DOHH2 (cell line): ENCODE measurements around the gene ANAPC13.

Source experiments
- H3F3A ChIP-seq: fragments of 200-600 bp; sonication (generic), shearing (Covaris generic); 2 replicates; pipeline ENCODE4 v1.6.0; 2016; ENCODE audit warnings: antibody characterized with exemption, mild to moderate bottlenecking; ENCODE audit not compliant: control insufficient read depth, insufficient read depth
- H3K27ac ChIP-seq: fragments of 200-600 bp; sonication (generic); 2 replicates; pipeline ENCODE4 v1.5.1; 2014; ENCODE audit warnings: low read depth, mild to moderate bottlenecking, low read length, moderate library complexity
- H3K27me3 ChIP-seq: fragments of 200-600 bp; sonication (generic); 2 replicates; pipeline ENCODE4 v1.6.1; 2014; ENCODE audit warnings: mild to moderate bottlenecking, low read length, mixed read lengths; ENCODE audit not compliant: control insufficient read depth
- H3K36me3 ChIP-seq: fragments of 200-600 bp; sonication (generic); 2 replicates; pipeline ENCODE4 v1.6.1; 2014; ENCODE audit warnings: mild to moderate bottlenecking, low read length, moderate library complexity, mixed read lengths; ENCODE audit not compliant: control insufficient read depth
- H3K4me1 ChIP-seq: fragments of 200-600 bp; sonication (generic); 2 replicates; pipeline ENCODE4 v1.6.1; 2014; ENCODE audit warnings: mild to moderate bottlenecking, low read length, mixed read lengths; ENCODE audit not compliant: control insufficient read depth
- H3K4me2 ChIP-seq: fragments of 200-600 bp; sonication (generic); 2 replicates; pipeline ENCODE4 v1.6.0; 2014; ENCODE audit warnings: mild to moderate bottlenecking, low read length, moderate library complexity
- H3K4me3 ChIP-seq: fragments of 200-600 bp; sonication (generic); 2 replicates; pipeline ENCODE4 v1.5.1; 2014; ENCODE audit warnings: mild to moderate bottlenecking, low read length, mixed read lengths
- H3K79me2 ChIP-seq: fragments of 200-600 bp; sonication (generic); 2 replicates; pipeline ENCODE4 v1.6.1; 2014; ENCODE audit warnings: mild to moderate bottlenecking, low read length, mixed read lengths; ENCODE audit not compliant: control insufficient read depth
- H3K9me2 ChIP-seq: fragments of 200-600 bp; sonication (generic); replicated peaks from 2 replicates; pipeline ENCODE4 v1.6.1; 2014; ENCODE audit warnings: mild to moderate bottlenecking, low read length, mixed read lengths; ENCODE audit not compliant: control insufficient read depth
- H3K9me3 ChIP-seq: fragments of 200-600 bp; sonication (generic); 2 replicates; pipeline ENCODE4 v1.6.1; 2014; ENCODE audit warnings: antibody characterized with exemption, low read length, mixed read lengths; ENCODE audit not compliant: control insufficient read depth, insufficient read depth
- H4K20me1 ChIP-seq: fragments of 200-600 bp; sonication (generic); 2 replicates; pipeline ENCODE4 v1.6.0; 2014; ENCODE audit warnings: low read depth, mild to moderate bottlenecking, antibody characterized with exemption, low read length, moderate library complexity; ENCODE audit not compliant: control insufficient read depth, insufficient read depth
- CTCF ChIP-seq: fragments of 200-600 bp; sonication (generic); IDR thresholded peaks from one replicate; pipeline ENCODE4 v1.5.1; 2014; ENCODE audit warnings: antibody characterized with exemption, mild to moderate bottlenecking, low read depth, low read length; ENCODE audit not compliant: poor library complexity, severe bottlenecking
- EZH2phosphoT487 ChIP-seq: fragments of 200-600 bp; sonication (generic); IDR thresholded peaks from 2 replicates; pipeline ENCODE4 v1.6.1; 2017; ENCODE audit warnings: borderline replicate concordance, mild to moderate bottlenecking, antibody characterized with exemption, low read length, moderate library complexity, mixed read lengths

ANAPC13 gene

GRCh38 chr3:134476306-134476705 lies 9.5 kb downstream of the ANAPC13 start:
- Histone ChIP-seq H3K27me3 (no peaks in the 10 kb centered on the region), H3K4me2 (no peak overlapping the region), H3K36me3 (peaks cover 48% of the 10 kb centered on the region), H3K27ac (no peak overlapping the region), H3K4me3 (no peak overlapping the region), H3K9me3 (no peaks in the 10 kb centered on the region), H3K4me1 (no peaks in the 10 kb centered on the region), H3K79me2 (no peaks in the 10 kb centered on the region), H3K9me2 (no peaks in the 10 kb centered on the region), H3F3A (0 out of 2 replicates have a peak, but pooled peaks cover 3% of the 10 kb centered on the region), H4K20me1 (no peaks in the 10 kb centered on the region)
- no peak for TF ChIP-seq CTCF
- TF ChIP-seq EZH2phosphoT487 = no peak

- Histone ChIP-seq H3K9me2 (no peaks in the 10 kb centered on the region), H3K27me3 (no peaks in the 10 kb centered on the region), H3K36me3 (peaks cover 35% of the 10 kb centered on the region), H3F3A (0 out of 2 replicates have a peak, but pooled peaks cover 3% of the 10 kb centered on the region), H3K79me2 (no peaks in the 10 kb centered on the region), H4K20me1 (no peaks in the 10 kb centered on the region), H3K4me3 (no peak overlapping the region), H3K4me2 (no peak overlapping the region), H3K27ac (no peak overlapping the region), H3K4me1 (no peaks in the 10 kb centered on the region), H3K9me3 (no peaks in the 10 kb centered on the region)
- TF ChIP-seq EZH2phosphoT487 (no peak), CTCF (no peak)
Measured at GRCh38 chr3:134474956-134475355, 10.8 kb downstream of the ANAPC13 start.

GRCh38 chr3:134473868-134474546 lies 11.8 kb downstream of the ANAPC13 start:
- Histone ChIP-seq H4K20me1 (no peaks in the 10 kb centered on the region), H3K4me2 (no peak overlapping the region), H3K4me3 (no peak overlapping the region), H3F3A (0 out of 2 replicates have a peak, but pooled peaks cover 3% of the 10 kb centered on the region), H3K27me3 (no peaks in the 10 kb centered on the region), H3K9me3 (no peaks in the 10 kb centered on the region), H3K36me3 (peaks cover 26% of the 10 kb centered on the region), H3K4me1 (no peaks in the 10 kb centered on the region), H3K9me2 (no peaks in the 10 kb centered on the region), H3K79me2 (no peaks in the 10 kb centered on the region), H3K27ac (no peak overlapping the region)
- TF ChIP-seq CTCF (peak; percentile 79), EZH2phosphoT487 (no peak)
